HCT116 (cell line): Measurements from ENCODE around the gene NTN3. TPM values are rescaled to one million over a fixed set of nuclear protein-coding genes. Genes with fewer than 3 reads are reported as not detected.

Experiments
- ATAC-seq: fragments of 200-7000 bp; cut with Tn5 transposase; 2 replicates; pipeline ENCODE4 v1.9.1; 2020; ENCODE audit warnings: mild to moderate bottlenecking, moderate library complexity
- BruUV-seq: library from RNA; stranded (reverse); fragments of 400-500 nt; replicated peaks from 2 replicates; lab custom pipeline; 2021; lab: Mats Ljungman, UMichigan
- CTCF ChIA-PET: fragments of 300-600 bp; sonication (Branson Sonifier 250); formaldehyde crosslinking; loops from one replicate; lab custom pipeline; 2021; ENCODE audit warnings: antibody characterized with exemption; lab: Charles Lee
- POLR2A ChIA-PET: fragments of 300-600, 350-600 bp; sonication (Branson Sonifier 250); formaldehyde crosslinking; loops from one replicate; lab custom pipeline; 2021; ENCODE audit warnings: antibody characterized with exemption; lab: Charles Lee
- RAD21 ChIA-PET, 2 experiments: fragments of 300-600 bp; sonication (Branson Sonifier 250); formaldehyde crosslinking; loops; one replicate each; lab custom pipeline; 2023; ENCODE audit warnings: low total read pairs in 2 of 2; ENCODE audit not compliant: uncharacterized antibody in 2 of 2, unreplicated experiment in 2 of 2, low non-redundant PET in 1 of 2; lab: Charles Lee
- DNase-seq: peaks from one replicate; pipeline ENCODE4 v3.0.0-alpha.2; 2010; ENCODE audit warnings: low read depth, low spot score
- H2AFZ ChIP-seq: fragments of 200-600 bp; shearing (Covaris generic), sonication (generic); 2 replicates; pipeline ENCODE4 v1.6.1; 2017; ENCODE audit warnings: low read depth, mixed run types, mixed read lengths, antibody characterized with exemption, low read length; ENCODE audit not compliant: poor library complexity, severe bottlenecking
- H3K27ac ChIP-seq: 2 replicates; pipeline ENCODE4 v1.5.1; 2012; ENCODE audit warnings: low read depth, low read length
- H3K27me3 ChIP-seq: fragments of 200-600 bp; sonication (generic); 2 replicates; pipeline ENCODE4 v1.6.1; 2016; ENCODE audit warnings: mixed run types, low read length, mixed read lengths; ENCODE audit not compliant: insufficient read depth
- H3K36me3 ChIP-seq, 2 experiments: fragments of 200-500 bp in 1 of 2; fragments of 200-600 bp in 1 of 2; sonication (Bioruptor generic) in 1 of 2; sonication (generic) in 1 of 2; 2 replicates each; pipeline versions ENCODE4 v1.5.1 to v1.6.1; 2014 to 2016; ENCODE audit warnings: low read length in 2 of 2, inconsistent platforms in 1 of 2, mixed read lengths in 1 of 2, mixed run types in 1 of 2; ENCODE audit not compliant: insufficient read depth in 2 of 2, control insufficient read depth in 1 of 2
- H3K4me1 ChIP-seq, 2 experiments: fragments of 200-600 bp in 1 of 2; sonication (generic) in 1 of 2; 2 replicates each; pipeline versions ENCODE4 v1.5.1 to v1.6.1; 2012 to 2017; ENCODE audit warnings: low read length in 2 of 2, inconsistent platforms in 1 of 2, mild to moderate bottlenecking in 1 of 2, mixed read lengths in 1 of 2, mixed run types in 1 of 2, moderate library complexity in 1 of 2; ENCODE audit not compliant: insufficient read depth in 2 of 2, control insufficient read depth in 1 of 2
- H3K4me2 ChIP-seq: fragments of 200-600 bp; sonication (generic); 2 replicates; pipeline ENCODE4 v1.6.1; 2017; ENCODE audit warnings: mixed run types, low read length, mixed read lengths
- H3K4me3 ChIP-seq, 2 experiments: fragments of 200-600 bp in 1 of 2; sonication (generic) in 1 of 2; replicated peaks in 1 of 2; 2 replicates each; pipeline ENCODE4 v1.5.1; 2011 to 2016; ENCODE audit warnings: low read length in 2 of 2, control low read depth in 1 of 2, low read depth in 1 of 2, mild to moderate bottlenecking in 1 of 2, mixed read lengths in 1 of 2, mixed run types in 1 of 2
- H3K79me2 ChIP-seq: fragments of 200-600 bp; sonication (generic); 2 replicates; pipeline ENCODE4 v1.6.1; 2017; ENCODE audit warnings: mild to moderate bottlenecking, mixed run types, low read length, moderate library complexity, mixed read lengths; ENCODE audit not compliant: insufficient read depth
- H3K9ac ChIP-seq: fragments of 200-600 bp; sonication (generic); 2 replicates; pipeline ENCODE4 v1.6.1; 2016; ENCODE audit warnings: low read length, mixed read lengths
- H3K9me2 ChIP-seq: fragments of 200-600 bp; sonication (generic), shearing (Covaris generic); 2 replicates; pipeline ENCODE4 v1.6.1; 2017; ENCODE audit warnings: mixed run types, mild to moderate bottlenecking, moderate library complexity; ENCODE audit not compliant: insufficient read depth
- H3K9me3 ChIP-seq, 2 experiments: fragments of 200-500 bp in 1 of 2; fragments of 200-600 bp in 1 of 2; sonication (Bioruptor generic) in 1 of 2; sonication (generic) in 1 of 2; 2 replicates each; pipeline ENCODE4 v1.6.1; 2014 to 2017; ENCODE audit warnings: low read length in 2 of 2, mixed read lengths in 2 of 2, inconsistent platforms in 1 of 2, low read depth in 1 of 2, mild to moderate bottlenecking in 1 of 2, mixed run types in 1 of 2, moderate library complexity in 1 of 2; ENCODE audit not compliant: control insufficient read depth in 1 of 2, insufficient read depth in 1 of 2
- H4K20me1 ChIP-seq: fragments of 200-600 bp; sonication (generic), shearing (Covaris generic); 2 replicates; pipeline ENCODE4 v1.6.1; 2017; ENCODE audit warnings: mixed run types, mild to moderate bottlenecking, moderate library complexity; ENCODE audit not compliant: insufficient read depth
- CBX3 ChIP-seq: IDR thresholded peaks from 2 replicates; pipeline ENCODE4 v1.6.1; 2012; ENCODE audit warnings: low read depth
- EGR1 ChIP-seq: IDR thresholded peaks from 2 replicates; pipeline ENCODE4 v1.6.1; 2012; ENCODE audit warnings: low read depth
- EZH2 ChIP-seq: fragments of 200-600 bp; sonication (generic); IDR thresholded peaks from 2 replicates; pipeline ENCODE4 v1.6.1; 2017; ENCODE audit warnings: antibody characterized with exemption, mixed run types
- YY1 ChIP-seq: IDR thresholded peaks from 2 replicates; pipeline ENCODE4 v1.6.1; 2011; ENCODE audit warnings: low read length, low read depth, moderate library complexity, mild to moderate bottlenecking; ENCODE audit not compliant: insufficient replicate concordance; ENCODE audit errors: extremely low read depth
- intact Hi-C: fragments of 100-400 bp; cut with micrococcal nuclease; formaldehyde crosslinking; loops from 2 replicates; pipeline ENCODE4 v1.10.0; 2022
- total RNA-seq: library from RNA; stranded (reverse); gene quantifications from one replicate; pipeline ENCODE4 v1.2.1, GENCODE V29; 2021; ENCODE audit not compliant: unreplicated experiment
- TF ChIP-seq, protein P1 (sequence below): IDR thresholded peaks from 2 replicates; pipeline ENCODE4 v1.6.1; 2011; ENCODE audit warnings: mild to moderate bottlenecking, low read length, moderate library complexity; ENCODE audit not compliant: insufficient replicate concordance; ENCODE audit errors: extremely low read depth
- TF ChIP-seq, protein P2 (sequence below): IDR thresholded peaks from 2 replicates; pipeline ENCODE4 v1.6.1; 2012

NTN3 gene
- total RNA-seq, 1 experiment from 2014 or later, result 0.30 TPM

DNA sequence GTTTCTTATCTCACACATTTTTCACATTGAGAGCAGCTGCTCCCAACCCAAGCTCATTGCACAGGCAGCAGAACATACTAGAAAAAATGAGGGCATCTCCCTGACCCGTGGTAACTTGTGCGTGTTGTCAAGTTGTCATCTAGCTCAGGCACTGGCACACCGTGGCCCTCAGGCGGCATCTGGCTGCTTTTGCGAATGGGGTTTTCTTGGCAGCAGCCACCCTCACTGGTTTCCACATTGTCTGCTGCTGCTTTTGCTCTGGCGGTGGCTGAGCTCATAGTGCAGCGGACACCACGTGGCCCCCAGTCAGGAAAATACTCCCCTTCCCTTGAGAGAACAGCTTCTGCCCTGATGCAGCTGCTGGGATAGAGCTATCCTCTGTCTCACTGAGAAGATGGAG lies 20.6 kb upstream of the NTN3 start:
- Histone ChIP-seq H2AFZ (no peak overlapping the region), H3K9me2 (no peaks in the 10 kb centered on the region), H3K4me3 (no peak overlapping the region), H3K4me2 (no peak overlapping the region), H4K20me1 (no peaks in the 10 kb centered on the region), H3K4me1 (no peaks in the 10 kb centered on the region), H3K79me2 (peaks cover 8% of the 10 kb centered on the region), H3K27ac (no peak overlapping the region), H3K9ac (no peak overlapping the region), H3K9me3 (no peaks in the 10 kb centered on the region), H3K36me3 (peaks cover 67 to 76% of the 10 kb centered on the region in 2 experiments), H3K27me3 (no peaks in the 10 kb centered on the region)
- ChIA-PET RAD21 (no interaction called here), CTCF (no interaction called here), POLR2A (no interaction called here)
- BruUV-seq, result no TSS peak
- no peak for ATAC-seq
- intact Hi-C loops, result no loop called here
- DNase-seq, result no peak
- TF ChIP-seq, protein P1, sequence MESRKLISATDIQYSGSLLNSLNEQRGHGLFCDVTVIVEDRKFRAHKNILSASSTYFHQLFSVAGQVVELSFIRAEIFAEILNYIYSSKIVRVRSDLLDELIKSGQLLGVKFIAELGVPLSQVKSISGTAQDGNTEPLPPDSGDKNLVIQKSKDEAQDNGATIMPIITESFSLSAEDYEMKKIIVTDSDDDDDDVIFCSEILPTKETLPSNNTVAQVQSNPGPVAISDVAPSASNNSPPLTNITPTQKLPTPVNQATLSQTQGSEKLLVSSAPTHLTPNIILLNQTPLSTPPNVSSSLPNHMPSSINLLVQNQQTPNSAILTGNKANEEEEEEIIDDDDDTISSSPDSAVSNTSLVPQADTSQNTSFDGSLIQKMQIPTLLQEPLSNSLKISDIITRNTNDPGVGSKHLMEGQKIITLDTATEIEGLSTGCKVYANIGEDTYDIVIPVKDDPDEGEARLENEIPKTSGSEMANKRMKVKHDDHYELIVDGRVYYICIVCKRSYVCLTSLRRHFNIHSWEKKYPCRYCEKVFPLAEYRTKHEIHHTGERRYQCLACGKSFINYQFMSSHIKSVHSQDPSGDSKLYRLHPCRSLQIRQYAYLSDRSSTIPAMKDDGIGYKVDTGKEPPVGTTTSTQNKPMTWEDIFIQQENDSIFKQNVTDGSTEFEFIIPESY, result no peak

DNA sequence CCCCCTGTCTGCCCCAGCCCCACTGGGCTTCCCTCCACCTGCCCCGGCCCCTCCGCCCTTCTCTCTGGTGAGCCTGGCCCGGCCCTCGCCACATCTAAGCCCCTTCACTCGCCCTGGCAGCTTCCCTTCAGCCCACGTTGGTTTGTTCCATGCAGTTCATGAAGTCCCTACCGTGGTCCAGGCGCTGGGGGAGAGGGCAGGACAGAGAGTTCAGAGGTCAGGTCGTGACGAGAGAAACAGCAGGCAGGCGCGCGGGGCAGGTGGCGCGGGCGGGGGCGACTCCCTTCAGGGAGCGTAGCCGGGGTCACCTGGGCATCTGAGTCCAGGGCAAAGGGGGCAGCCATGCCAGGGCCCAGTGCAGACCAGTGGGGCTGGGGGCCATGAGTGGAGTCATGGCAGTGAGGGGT lies 20.1 kb upstream of the NTN3 start:
- intact Hi-C loops, result no loop called here
- no peak overlapping the region for H3K27ac ChIP-seq
- no peak overlapping the region for H3K4me3 ChIP-seq
- no peaks in the 10 kb centered on the region for H3K9me3 ChIP-seq
- H3K9ac ChIP-seq, result no peak overlapping the region
- ChIA-PET POLR2A (no interaction called here), CTCF (no interaction called here), RAD21 (no interaction called here)
- H3K9me2 ChIP-seq, result no peaks in the 10 kb centered on the region
- ATAC-seq (no peak), DNase-seq (no peak)
- TF ChIP-seq YY1 (no peak), EGR1 (no peak), CBX3 (no peak), EZH2 (no peak)
- TF ChIP-seq, protein P1, result no peak
- TF ChIP-seq, protein P2, sequence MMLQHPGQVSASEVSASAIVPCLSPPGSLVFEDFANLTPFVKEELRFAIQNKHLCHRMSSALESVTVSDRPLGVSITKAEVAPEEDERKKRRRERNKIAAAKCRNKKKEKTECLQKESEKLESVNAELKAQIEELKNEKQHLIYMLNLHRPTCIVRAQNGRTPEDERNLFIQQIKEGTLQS, result no peak
- no peaks in the 10 kb centered on the region for H4K20me1 ChIP-seq
- H3K4me2 ChIP-seq, result no peak overlapping the region
- no peaks in the 10 kb centered on the region for H3K27me3 ChIP-seq
- H3K79me2 ChIP-seq, result peaks cover 8% of the 10 kb centered on the region
- H3K4me1 ChIP-seq, result no peaks in the 10 kb centered on the region
- peaks cover 64 to 75% of the 10 kb centered on the region in 2 experiments for H3K36me3 ChIP-seq
- BruUV-seq, result no TSS peak
- no peak overlapping the region for H2AFZ ChIP-seq
